RWPE1 (cell line): ENCODE data around the gene KIF1B.
"Not testable (repeated sequence)": the region's sequence is repeated elsewhere in the genome, so short reads cannot be mapped to it uniquely, and the experiment has no call there.

Experiments
- CTCF ChIA-PET: fragments of 350-600 bp; sonication (Branson Sonifier 250); formaldehyde crosslinking; extraction: SDS; loops from one replicate; lab custom pipeline; 2021; lab: Yijun Ruan, JAX
- POLR2A ChIA-PET: fragments of 400-600 bp; formaldehyde crosslinking; extraction: SDS; loops from one replicate; lab custom pipeline; 2020; ENCODE audit warnings: antibody characterized with exemption; ENCODE audit not compliant: low non-redundant PET; lab: Yijun Ruan, JAX
- DNase-seq: peaks from one replicate; pipeline ENCODE4 v3.0.0; 2012; ENCODE audit warnings: low spot score
- H3K27ac ChIP-seq: fragments of 450-650 bp; 2 replicates; pipeline ENCODE4 v1.5.1; 2017
- TF ChIP-seq, protein P1 (sequence below): fragments of 450-650 bp; conservative IDR thresholded peaks from 2 replicates; pipeline ENCODE4 v1.5.1; 2017; ENCODE audit warnings: low read depth, mild to moderate bottlenecking

KIF1B gene

DNA sequence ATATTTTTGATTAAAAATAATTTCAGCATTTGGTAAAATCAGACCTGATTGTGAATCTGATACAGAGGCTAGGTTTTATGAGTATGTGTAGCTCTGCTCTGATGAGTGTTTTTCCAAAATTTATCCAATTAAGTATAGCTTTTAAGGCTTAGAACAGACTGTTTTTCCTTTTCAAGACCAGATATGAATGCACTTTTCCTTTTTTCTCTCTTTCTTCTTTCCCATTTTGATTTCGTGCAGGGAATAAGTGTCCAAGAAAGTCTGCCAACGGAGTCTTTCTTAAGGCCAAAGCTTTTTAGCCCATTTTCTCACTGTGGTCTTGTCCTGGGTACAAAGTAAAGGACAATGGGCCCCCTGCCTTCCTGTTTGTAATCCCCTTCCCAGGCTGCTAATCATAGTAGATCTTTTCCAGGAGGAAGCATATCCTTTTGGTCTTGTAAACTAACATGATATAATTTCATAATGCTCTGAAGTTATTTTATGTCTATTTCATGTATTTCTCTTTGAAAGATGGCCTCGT lies 2.9 kb downstream of the KIF1B start:
- ChIA-PET POLR2A (no interaction called here), CTCF (no interaction called here)
- H3K27ac ChIP-seq = no peak overlapping the region
- DNase-seq = no peak
- TF ChIP-seq, protein P1, sequence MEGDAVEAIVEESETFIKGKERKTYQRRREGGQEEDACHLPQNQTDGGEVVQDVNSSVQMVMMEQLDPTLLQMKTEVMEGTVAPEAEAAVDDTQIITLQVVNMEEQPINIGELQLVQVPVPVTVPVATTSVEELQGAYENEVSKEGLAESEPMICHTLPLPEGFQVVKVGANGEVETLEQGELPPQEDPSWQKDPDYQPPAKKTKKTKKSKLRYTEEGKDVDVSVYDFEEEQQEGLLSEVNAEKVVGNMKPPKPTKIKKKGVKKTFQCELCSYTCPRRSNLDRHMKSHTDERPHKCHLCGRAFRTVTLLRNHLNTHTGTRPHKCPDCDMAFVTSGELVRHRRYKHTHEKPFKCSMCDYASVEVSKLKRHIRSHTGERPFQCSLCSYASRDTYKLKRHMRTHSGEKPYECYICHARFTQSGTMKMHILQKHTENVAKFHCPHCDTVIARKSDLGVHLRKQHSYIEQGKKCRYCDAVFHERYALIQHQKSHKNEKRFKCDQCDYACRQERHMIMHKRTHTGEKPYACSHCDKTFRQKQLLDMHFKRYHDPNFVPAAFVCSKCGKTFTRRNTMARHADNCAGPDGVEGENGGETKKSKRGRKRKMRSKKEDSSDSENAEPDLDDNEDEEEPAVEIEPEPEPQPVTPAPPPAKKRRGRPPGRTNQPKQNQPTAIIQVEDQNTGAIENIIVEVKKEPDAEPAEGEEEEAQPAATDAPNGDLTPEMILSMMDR = no peak

DNA sequence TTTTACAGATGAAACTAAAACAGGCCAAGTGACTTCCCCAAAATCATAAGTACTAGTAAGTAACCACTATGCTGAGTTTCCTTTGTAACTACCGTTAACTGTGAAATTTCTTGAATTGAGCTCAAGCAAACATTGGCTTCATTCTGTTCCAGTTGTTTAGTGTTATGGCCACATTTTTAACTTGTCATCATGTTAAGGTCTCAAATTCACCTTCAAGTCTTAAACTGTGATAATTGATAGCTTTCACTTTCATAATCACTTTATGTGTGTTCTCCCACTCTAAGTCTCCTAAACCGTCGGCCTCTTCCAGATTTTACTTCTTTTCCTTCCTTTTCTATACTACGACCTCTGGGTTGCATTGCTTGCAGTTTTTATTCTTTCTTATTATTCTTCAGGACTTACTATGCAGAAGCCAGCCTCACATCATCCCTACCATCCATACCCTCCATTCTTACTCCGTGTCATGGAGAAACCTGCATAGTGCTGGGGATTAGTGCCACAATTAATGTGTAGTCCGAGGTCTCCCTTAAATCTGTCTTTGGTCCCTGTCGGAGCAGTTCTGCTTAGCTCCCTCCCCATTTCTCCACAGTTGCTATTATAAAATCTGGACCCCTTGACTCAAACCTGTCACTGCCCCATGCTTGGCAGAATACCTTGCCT lies 5.8 kb downstream of the KIF1B start:
- no peak overlapping the region for H3K27ac ChIP-seq
- ChIA-PET POLR2A (interaction anchor here (0.7 kb wide), 1 partner anchor 182 kb away, joined by 3 read pairs; no protein-coding TSS in a partner anchor), CTCF (interaction anchor here (0.7 kb wide), 1 partner anchor 171 kb away, joined by 3 read pairs; no protein-coding TSS in a partner anchor)
- TF ChIP-seq, protein P1 = no peak
- DNase-seq = no peak

DNA sequence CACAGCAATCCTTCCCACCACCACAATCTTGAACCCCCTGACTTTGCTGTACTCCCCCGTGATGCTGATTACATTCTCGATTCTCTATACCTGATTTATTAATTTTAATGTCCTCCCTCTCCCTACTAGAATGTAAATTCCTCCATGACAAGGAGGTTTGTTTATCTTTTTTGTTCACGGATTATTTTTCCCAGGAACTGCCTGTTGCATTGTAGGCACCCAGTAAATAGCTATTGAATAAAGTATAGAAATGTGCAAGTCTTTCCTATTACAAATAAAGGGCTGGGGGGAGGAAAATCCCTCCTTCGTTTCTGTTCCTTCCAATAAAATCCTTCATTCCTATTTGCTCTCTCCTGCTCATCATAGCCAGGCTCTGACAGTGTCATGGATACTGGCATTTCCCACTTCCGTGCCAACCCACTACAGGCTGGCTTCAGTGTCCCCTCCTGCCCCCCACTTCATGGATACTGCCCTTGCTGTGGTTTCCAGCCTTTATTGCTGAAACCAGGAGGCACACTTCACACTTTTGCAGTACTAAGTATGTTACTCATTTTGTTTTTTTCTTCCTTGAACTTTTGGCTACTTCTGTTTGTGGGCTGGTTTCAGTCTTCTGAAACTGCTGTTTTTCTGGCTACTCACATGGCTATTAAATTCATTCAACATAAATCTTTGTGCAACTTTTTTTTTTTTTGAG lies 7.5 kb downstream of the KIF1B start:
- CTCF ChIA-PET = no interaction called here
- no peak for DNase-seq
- POLR2A ChIA-PET = no interaction called here
- TF ChIP-seq, protein P1 = no peak
- H3K27ac ChIP-seq = no peak overlapping the region

DNA sequence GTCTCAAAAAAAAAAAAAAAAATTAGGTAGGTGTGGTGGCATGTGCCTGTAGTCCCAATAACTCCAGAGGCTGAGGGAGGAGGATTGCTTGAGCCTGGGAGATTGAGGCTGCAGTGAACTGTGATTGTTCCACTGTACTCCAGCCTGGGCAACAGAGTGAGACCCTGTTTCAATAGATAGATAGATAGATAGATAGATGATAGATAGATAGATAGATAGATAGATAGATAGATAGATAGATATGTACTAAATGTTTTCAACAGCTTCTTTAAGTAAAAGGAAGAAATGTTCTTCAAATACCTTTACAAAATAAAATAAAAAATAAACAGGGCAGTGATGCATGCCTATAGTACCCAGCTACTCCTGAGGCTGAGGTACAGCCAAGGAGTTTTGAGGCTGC lies 9.8 kb downstream of the KIF1B start:
- ChIA-PET CTCF (interaction anchor here (0.6 kb wide), 1 partner anchor 106 kb away, joined by 3 read pairs; no protein-coding TSS in a partner anchor), POLR2A (interaction anchor here (0.6 kb wide), 1 partner anchor 604 kb away, joined by 3 read pairs; no protein-coding TSS in a partner anchor)
- DNase-seq = no peak
- TF ChIP-seq, protein P1 = no peak
- H3K27ac ChIP-seq = no peak overlapping the region

DNA sequence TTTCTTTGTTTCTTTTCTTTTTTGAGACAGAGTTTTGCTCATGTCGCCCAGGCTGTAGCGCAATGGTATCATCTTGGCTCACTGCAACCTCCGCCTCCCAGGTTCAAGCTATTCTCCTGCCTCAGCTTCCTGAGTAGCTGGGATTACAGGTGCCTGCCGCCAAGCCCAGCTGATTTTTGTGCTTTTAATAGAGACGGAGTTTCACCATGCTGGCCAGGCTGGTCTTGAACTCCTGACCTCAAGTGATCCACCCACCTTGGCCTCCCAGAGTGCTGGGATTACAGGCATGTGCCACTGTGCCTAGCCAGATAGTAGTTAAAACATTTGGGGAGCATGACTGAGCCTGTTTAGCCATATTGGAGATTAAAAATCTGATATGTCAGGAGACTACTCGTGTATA lies 10.3 kb downstream of the KIF1B start:
- CTCF ChIA-PET = interaction anchor here (0.6 to 1.0 kb wide), 2 partner anchors 10 to 106 kb away, joined by 3 to 4 read pairs; partner anchors contain the start of gene KIF1B
- H3K27ac ChIP-seq, POLR2A ChIA-PET, DNase-seq: not testable (repeated sequence)

DNA sequence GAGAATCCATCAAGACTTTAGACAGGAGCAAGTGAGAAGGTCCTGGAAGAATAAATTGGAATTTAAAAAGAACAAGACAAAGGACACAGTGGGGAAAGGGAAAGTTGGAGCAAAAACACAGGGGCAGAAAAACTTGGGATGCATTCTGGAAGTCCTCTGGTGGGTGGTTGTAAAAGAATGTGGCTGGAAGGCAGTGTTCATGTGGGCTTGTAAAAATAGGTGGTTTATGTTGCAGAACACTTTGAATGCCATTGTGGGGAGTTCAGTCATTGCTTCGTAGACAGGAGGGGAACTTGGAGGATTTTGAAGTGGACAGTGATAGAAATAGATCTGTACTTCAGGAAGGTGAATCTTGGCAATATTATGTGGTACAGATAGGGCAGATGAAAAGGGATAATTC lies 15.2 kb downstream of the KIF1B start:
- ChIA-PET POLR2A (no interaction called here), CTCF (no interaction called here)

More for the DNA sequence above, 15.2 kb downstream of the KIF1B start:
- TF ChIP-seq, protein P1 = no peak
- H3K27ac ChIP-seq = no peak overlapping the region
- no peak for DNase-seq
